Measurements from ENCODE around the gene RPSA.
"Not testable (repeated sequence)": the region's sequence is repeated elsewhere in the genome, so short reads cannot be mapped to it uniquely, and the experiment has no call there.

Gene RPSA

GRCh38 chr3:39447637-39448483 is 41.3 kb downstream of the RPSA start:
- H3K27ac ChIP-seq = no peak overlapping the region

GRCh38 chr3:39448506-39449233 is 42.1 kb downstream of the RPSA start:
- Histone ChIP-seq H3K4me3 (no peak overlapping the region), H3K27ac (no peak overlapping the region)

More at GRCh38 chr3:39447637-39448483, 41.3 kb downstream of the RPSA start:
- H3K4me3 ChIP-seq = no peak overlapping the region

- H3K4me3 ChIP-seq = no peak overlapping the region
- no peak overlapping the region for H3K27ac ChIP-seq
These were observed 43.3 kb downstream of the RPSA start for GRCh38 chr3:39449796-39450195.

GRCh38 chr3:39453134-39453533 is 46.6 kb downstream of the RPSA start:
- H3K27ac ChIP-seq = no peak overlapping the region
- H3K4me3 ChIP-seq = no peak overlapping the region

- not testable (repeated sequence) for H3K27ac ChIP-seq, H3K4me3 ChIP-seq
These were observed 47.4 kb downstream of the RPSA start for GRCh38 chr3:39453872-39454271.

GRCh38 chr3:39454591-39455217 is 48.2 kb downstream of the RPSA start:
- Histone ChIP-seq H3K4me3 (no peak overlapping the region), H3K27ac (no peak overlapping the region)

- Histone ChIP-seq H3K4me3 (no peak overlapping the region), H3K27ac (no peak overlapping the region)
These were observed 49.6 kb downstream of the RPSA start for GRCh38 chr3:39456159-39456558.

- no peak overlapping the region for H3K4me3 ChIP-seq
- no peak overlapping the region for H3K27ac ChIP-seq
These were observed 50.8 kb downstream of the RPSA start for GRCh38 chr3:39457361-39457760.

- H3K27ac ChIP-seq, H3K4me3 ChIP-seq: not testable (repeated sequence)
These were observed 52.1 kb downstream of the RPSA start for GRCh38 chr3:39458579-39458978.

- Histone ChIP-seq H3K4me3 (no peak overlapping the region), H3K27ac (no peak overlapping the region)
These were observed 54.2 kb downstream of the RPSA start for GRCh38 chr3:39460677-39461076.

All from skin epidermis (tissue), 12 donors.